Measurements from ENCODE around the gene CCDC117. TPM values are rescaled to one million over a fixed set of nuclear protein-coding genes. Genes with fewer than 3 reads are reported as not detected.
"Not testable (repeated sequence)": the region's sequence is repeated elsewhere in the genome, so short reads cannot be mapped to it uniquely, and the experiment has no call there.

Gene CCDC117
- total RNA-seq, 1 donor: 34.5 TPM

- DNase-seq (ENCODE audit: low read depth): peak; percentile 59
- TF ChIP-seq CTCF (IDR thresholded peaks at IDR 0.05; ENCODE audit: insufficient read depth, low read depth, low read length): no peak
- no peak overlapping the region for H3K4me3 ChIP-seq (ENCODE audit: low read depth, low read length)
These were observed 12.5 kb upstream of the CCDC117 start for GRCh38 chr22:28759861-28760560.

GRCh38 chr22:28761449-28761755, 11.1 kb upstream of the CCDC117 start:
- TF ChIP-seq CTCF (IDR thresholded peaks at IDR 0.05; ENCODE audit: insufficient read depth, low read depth, low read length): no peak
- no peak overlapping the region for H3K4me3 ChIP-seq (ENCODE audit: low read depth, low read length)
- no peak for DNase-seq (ENCODE audit: low read depth)

GRCh38 chr22:28762000-28762399, 10.5 kb upstream of the CCDC117 start:
- not testable (repeated sequence) for DNase-seq (ENCODE audit: low read depth); H3K4me3 ChIP-seq (ENCODE audit: low read depth, low read length)

GRCh38 chr22:28766628-28767027, 5.9 kb upstream of the CCDC117 start:
- TF ChIP-seq CTCF (IDR thresholded peaks at IDR 0.05; ENCODE audit: insufficient read depth, low read depth, low read length): no peak
- DNase-seq (ENCODE audit: low read depth): no peak
- H3K4me3 ChIP-seq (ENCODE audit: low read depth, low read length): no peak overlapping the region

GRCh38 chr22:28768701-28769393, 3.6 kb upstream of the CCDC117 start:
- TF ChIP-seq CTCF (IDR thresholded peaks at IDR 0.05; ENCODE audit: insufficient read depth, low read depth, low read length): no peak
- no peak for DNase-seq (ENCODE audit: low read depth)
- H3K4me3 ChIP-seq (ENCODE audit: low read depth, low read length): no peak overlapping the region

GRCh38 chr22:28769394-28770085, 3.0 kb upstream of the CCDC117 start:
- DNase-seq (ENCODE audit: low read depth): peak; percentile 70
- no peak overlapping the region for H3K4me3 ChIP-seq (ENCODE audit: low read depth, low read length)
- no peak for TF ChIP-seq CTCF (IDR thresholded peaks at IDR 0.05; ENCODE audit: insufficient read depth, low read depth, low read length)

- TF ChIP-seq CTCF (IDR thresholded peaks at IDR 0.05; ENCODE audit: insufficient read depth, low read depth, low read length): no peak
- no peak for DNase-seq (ENCODE audit: low read depth)
- H3K4me3 ChIP-seq (ENCODE audit: low read depth, low read length): no peak overlapping the region
These were observed 1.2 kb upstream of the CCDC117 start for GRCh38 chr22:28771195-28771791.
